ENCODE data around the gene C20orf173.
A peak's percentile ranks its signal among the peaks of the same experiment; 100 is the strongest.
"Not testable (repeated sequence)": the region's sequence is repeated elsewhere in the genome, so short reads cannot be mapped to it uniquely, and the experiment has no call there.

C20orf173 gene

GRCh38 chr20:35529552-35529951, at the start of gene C20orf173:
Gene C20orf173 (minus strand): TSS chr20:35529652. CDS start chr20:35529373, 279 bp downstream.
- no peak for DNase-seq

GRCh38 chr20:35579196-35579595, 49.7 kb upstream of the C20orf173 start:
- no peak for DNase-seq

- DNase-seq, result no peak
Observed at GRCh38 chr20:35578469-35578868, 49.0 kb upstream of the C20orf173 start.

GRCh38 chr20:35576816-35577215, 47.4 kb upstream of the C20orf173 start:
- DNase-seq, result no peak

GRCh38 chr20:35575958-35576357, 46.5 kb upstream of the C20orf173 start:
- no peak for DNase-seq

- no peak for DNase-seq
Observed at GRCh38 chr20:35572838-35573237, 43.4 kb upstream of the C20orf173 start.

- no peak for DNase-seq
Observed at GRCh38 chr20:35571555-35571954, 42.1 kb upstream of the C20orf173 start.

- DNase-seq, result no peak
Observed at GRCh38 chr20:35568645-35569044, 39.2 kb upstream of the C20orf173 start.

- no peak for DNase-seq
Observed at GRCh38 chr20:35564905-35565304, 35.5 kb upstream of the C20orf173 start.

- no peak for DNase-seq
Observed at GRCh38 chr20:35563834-35564233, 34.4 kb upstream of the C20orf173 start.

- no peak for DNase-seq
Observed at GRCh38 chr20:35562541-35563110, 33.2 kb upstream of the C20orf173 start.

- DNase-seq, result no peak
Observed at GRCh38 chr20:35561671-35562070, 32.2 kb upstream of the C20orf173 start.

GRCh38 chr20:35561268-35561667, 31.8 kb upstream of the C20orf173 start:
- peak; percentile 27 for DNase-seq

GRCh38 chr20:35560541-35560940, 31.1 kb upstream of the C20orf173 start:
- DNase-seq, result no peak

- DNase-seq, result no peak
Observed at GRCh38 chr20:35560105-35560511, 30.7 kb upstream of the C20orf173 start.

GRCh38 chr20:35559042-35559693, 29.7 kb upstream of the C20orf173 start:
- DNase-seq, result no peak

GRCh38 chr20:35558451-35558850, 29.0 kb upstream of the C20orf173 start:
- DNase-seq, result no peak

- DNase-seq, result no peak
Observed at GRCh38 chr20:35556871-35557270, 27.4 kb upstream of the C20orf173 start.

GRCh38 chr20:35555951-35556645, 26.6 kb upstream of the C20orf173 start:
- no peak for DNase-seq

GRCh38 chr20:35555461-35555860, 26.0 kb upstream of the C20orf173 start:
- not testable (repeated sequence) for DNase-seq

- no peak for DNase-seq
Observed at GRCh38 chr20:35552914-35553313, 23.5 kb upstream of the C20orf173 start.

- no peak for DNase-seq
Observed at GRCh38 chr20:35551503-35551902, 22.1 kb upstream of the C20orf173 start.

GRCh38 chr20:35547329-35547728, 17.9 kb upstream of the C20orf173 start:
- DNase-seq, result no peak

- DNase-seq, result no peak
Observed at GRCh38 chr20:35546127-35546526, 16.7 kb upstream of the C20orf173 start.
